ENCODE data around the gene LPCAT2.

DNA sequence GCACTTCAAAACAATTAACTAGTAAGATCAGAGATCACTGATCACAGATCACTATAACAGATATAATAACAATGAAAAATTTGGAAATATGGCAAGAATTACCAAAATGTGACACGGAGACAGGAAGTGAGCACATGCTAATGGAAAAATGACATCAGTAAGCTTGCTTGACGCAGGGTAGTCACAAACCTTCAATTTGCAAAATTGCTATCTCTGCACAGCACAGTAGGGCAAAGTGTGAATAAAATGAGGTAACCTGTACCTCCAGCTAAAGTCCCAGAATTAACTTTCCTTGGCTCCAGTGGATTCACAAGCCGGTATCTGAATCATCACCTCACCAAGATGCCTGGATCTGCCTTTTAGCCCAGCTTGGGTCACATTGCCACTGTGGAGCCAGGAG lies 34.1 kb upstream of the LPCAT2 start:
- TF ChIP-seq CTCF (conservative IDR thresholded peaks at IDR 0.05 in 1 of 2, IDR thresholded peaks at IDR 0.05 in 1 of 2; ENCODE audit: low read depth in 1 of 2, low read length in 2 of 2), result no peak
- TF ChIP-seq EZH2 (IDR thresholded peaks at IDR 0.05; ENCODE audit: low read length, missing control alignments), result no peak

Measured in fibroblast of lung (primary cell).